Muscle of back (tissue), 11 donors: ENCODE data around the gene SF3A1. TPM values are rescaled to one million over a fixed set of nuclear protein-coding genes. Genes with fewer than 3 reads are reported as not detected.

Experiments
- DNase-seq, 3 donors: peaks; one replicate each; pipeline versions ENCODE4 v3.0.0 to v3.0.0-alpha.2; 2013
- polyA plus RNA-seq, 10 donors: library from polyadenylated mRNA; unstranded; fragments of 120-200 nt; gene quantifications; one replicate each; pipeline ENCODE4 v1.2.1, GENCODE V29; 2013; ENCODE audit not compliant: insufficient read length in 10 of 10

SF3A1 gene
- polyA plus RNA-seq, 10 donors = 63.8 to 95.9 (median 73.0) TPM

GRCh38 chr22:30386960-30387827, 30.5 kb upstream of the SF3A1 start, which contains the start of gene RNF215:
Gene RNF215, minus strand, starts transcription at chr22:30387411. Its CDS starts 98 bp downstream, at chr22:30387313.
- peak; percentile 81 to 93 (median 90) for DNase-seq

GRCh38 chr22:30386608-30386959, 29.9 kb upstream of the SF3A1 start:
- DNase-seq = no peak

- DNase-seq = no peak
These were observed 29.2 kb upstream of the SF3A1 start for GRCh38 chr22:30385942-30386341.

GRCh38 chr22:30383061-30383460, 26.4 kb upstream of the SF3A1 start:
- DNase-seq = no peak

GRCh38 chr22:30382340-30382739, 25.6 kb upstream of the SF3A1 start:
- DNase-seq = no peak

- no peak for DNase-seq
These were observed 24.6 kb upstream of the SF3A1 start for GRCh38 chr22:30381264-30381663.

- DNase-seq = no peak
These were observed 23.3 kb upstream of the SF3A1 start for GRCh38 chr22:30380011-30380410.

GRCh38 chr22:30375312-30375849, 18.7 kb upstream of the SF3A1 start:
- DNase-seq = no peak

- no peak for DNase-seq
These were observed 16.9 kb upstream of the SF3A1 start for GRCh38 chr22:30373331-30374325.

GRCh38 chr22:30372915-30373314, 16.2 kb upstream of the SF3A1 start:
- no peak for DNase-seq

GRCh38 chr22:30371981-30372380, 15.3 kb upstream of the SF3A1 start:
- no peak for DNase-seq

GRCh38 chr22:30371321-30371720, 14.6 kb upstream of the SF3A1 start:
- no peak for DNase-seq

- DNase-seq = no peak
These were observed 14.0 kb upstream of the SF3A1 start for GRCh38 chr22:30370641-30371230.

- DNase-seq = no peak
These were observed 11.7 kb upstream of the SF3A1 start for GRCh38 chr22:30368420-30368819.

- no peak for DNase-seq
These were observed 9.2 kb upstream of the SF3A1 start for GRCh38 chr22:30365891-30366290.

GRCh38 chr22:30362651-30363281, 6.1 kb upstream of the SF3A1 start:
- DNase-seq = no peak

GRCh38 chr22:30361916-30362650, 5.4 kb upstream of the SF3A1 start:
- no peak for DNase-seq

GRCh38 chr22:30358541-30358940, 1.8 kb upstream of the SF3A1 start:
- DNase-seq = no peak

GRCh38 chr22:30357650-30358215, 1.0 kb upstream of the SF3A1 start:
- no peak for DNase-seq

- DNase-seq = peak in 1 of 3 donors; percentile 5
These were observed 509 bp upstream of the SF3A1 start for GRCh38 chr22:30357236-30357570.
